Stimulated activated CD8-positive, alpha-beta memory T cell treated with anti-CD3 and anti-CD28 coated beads, Interleukin-12 subunit alpha, Interleukin-12 subunit beta, amount 100 ng/mL, for 1 hour (primary cell): Measurements from ENCODE around the gene LYL1.

Experiments
- DNase-seq: peaks from one replicate; pipeline ENCODE4 v3.0.0-alpha.2; 2020; ENCODE audit warnings: low read depth

Gene LYL1

GRCh38 chr19:13129384-13129783 lies 26.7 kb upstream of the LYL1 start:
- DNase-seq: no peak

- DNase-seq: no peak
These were observed 25.9 kb upstream of the LYL1 start for GRCh38 chr19:13128583-13128982.

GRCh38 chr19:13127811-13128575 lies 25.3 kb upstream of the LYL1 start:
- no peak for DNase-seq

- DNase-seq: no peak
These were observed 24.4 kb upstream of the LYL1 start for GRCh38 chr19:13127051-13127450.

GRCh38 chr19:13122980-13123957 lies 20.6 kb upstream of the LYL1 start:
- DNase-seq: no peak

- no peak for DNase-seq
These were observed 19.7 kb upstream of the LYL1 start for GRCh38 chr19:13122275-13122878.

- DNase-seq: no peak
These were observed 19.1 kb upstream of the LYL1 start for GRCh38 chr19:13121551-13122274.

GRCh38 chr19:13120817-13121216 lies 18.2 kb upstream of the LYL1 start:
- no peak for DNase-seq

GRCh38 chr19:13120031-13120430 lies 17.4 kb upstream of the LYL1 start:
- no peak for DNase-seq

- no peak for DNase-seq
These were observed 17.0 kb upstream of the LYL1 start for GRCh38 chr19:13119627-13120026.

- DNase-seq: no peak
These were observed 16.0 kb upstream of the LYL1 start for GRCh38 chr19:13118424-13119193.

GRCh38 chr19:13117772-13118423 lies 15.2 kb upstream of the LYL1 start, which contains the start of gene NACC1:
TSS of gene NACC1 (plus strand) at chr19:13118264. CDS start at chr19:13135208, 16,944 bp downstream.
- DNase-seq: peak; percentile 72

GRCh38 chr19:13117176-13117771 lies 14.6 kb upstream of the LYL1 start:
- DNase-seq: no peak

- peak; percentile 81 for DNase-seq
These were observed 13.9 kb upstream of the LYL1 start, which contains the start of gene TRMT1 for GRCh38 chr19:13116282-13117175. TSS of gene TRMT1 (minus strand) at chr19:13116740. CDS start at chr19:13116399, 341 bp downstream.

- no peak for DNase-seq
These were observed 13.3 kb upstream of the LYL1 start for GRCh38 chr19:13115936-13116281.

GRCh38 chr19:13112555-13112954 lies 9.9 kb upstream of the LYL1 start:
- no peak for DNase-seq

GRCh38 chr19:13110099-13110610 lies 7.5 kb upstream of the LYL1 start:
- DNase-seq: no peak

GRCh38 chr19:13109361-13110098 lies 6.9 kb upstream of the LYL1 start:
- DNase-seq: no peak
